ENCODE measurements around the gene NLGN1. TPM values are rescaled to one million over a fixed set of nuclear protein-coding genes. Genes with fewer than 3 reads are reported as not detected.
"Not testable (repeated sequence)": the region's sequence is repeated elsewhere in the genome, so short reads cannot be mapped to it uniquely, and the experiment has no call there.

Gene NLGN1
- total RNA-seq, 1 donor: 0.10 TPM

DNA sequence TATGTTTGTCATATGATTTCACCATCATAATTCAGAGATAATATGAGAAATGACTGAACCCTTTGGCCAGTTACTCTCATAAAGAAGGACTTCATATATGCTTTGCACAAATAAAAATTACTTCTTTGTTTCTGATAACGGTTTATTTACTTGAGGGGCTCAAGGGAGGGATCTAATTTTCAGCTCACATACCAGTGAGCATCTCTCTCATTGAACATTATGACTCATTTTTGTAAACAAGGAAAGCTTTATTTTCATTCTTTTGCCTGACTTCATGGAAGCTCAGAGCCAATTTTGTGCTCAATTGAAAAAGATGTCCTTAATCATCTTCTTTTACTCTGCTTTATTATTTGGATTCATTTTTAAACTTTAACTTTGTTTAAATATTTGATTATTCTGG, 5.8 kb downstream of the NLGN1 start:
- Histone ChIP-seq H3K9me3 (ENCODE audit: low read depth, low read length) (no peaks in the 10 kb centered on the region), H3K4me1 (ENCODE audit: insufficient read depth, low read length) (no peaks in the 10 kb centered on the region), H3K4me3 (ENCODE audit: low read length) (no peak overlapping the region), H3K27me3 (ENCODE audit: insufficient read depth, low read length) (peaks cover 23% of the 10 kb centered on the region)

DNA sequence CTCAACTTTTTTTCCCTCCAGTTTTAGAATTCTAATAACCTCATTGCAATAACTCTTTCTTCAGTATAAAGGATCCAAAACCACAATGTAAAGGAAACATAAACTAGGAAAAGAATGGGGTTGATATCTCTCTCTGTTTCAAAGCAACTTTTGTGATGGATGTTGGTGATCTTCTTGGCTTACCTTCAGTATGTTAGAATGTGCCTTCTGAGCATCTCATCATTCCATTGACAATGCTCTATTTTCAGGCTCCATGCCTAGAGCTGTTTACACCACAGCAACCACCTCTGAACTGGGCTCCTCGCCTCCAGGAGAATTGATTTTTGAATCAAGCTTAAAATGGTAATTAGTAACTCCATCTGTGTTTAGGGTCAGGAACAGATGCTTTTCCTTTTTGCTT, 6.6 kb downstream of the NLGN1 start:
- H3K4me1 ChIP-seq (ENCODE audit: insufficient read depth, low read length): no peaks in the 10 kb centered on the region
- H3K9me3 ChIP-seq (ENCODE audit: low read depth, low read length): no peaks in the 10 kb centered on the region
- no peak overlapping the region for H3K4me3 ChIP-seq (ENCODE audit: low read length)
- H3K27me3 ChIP-seq (ENCODE audit: insufficient read depth, low read length): peaks cover 15% of the 10 kb centered on the region

DNA sequence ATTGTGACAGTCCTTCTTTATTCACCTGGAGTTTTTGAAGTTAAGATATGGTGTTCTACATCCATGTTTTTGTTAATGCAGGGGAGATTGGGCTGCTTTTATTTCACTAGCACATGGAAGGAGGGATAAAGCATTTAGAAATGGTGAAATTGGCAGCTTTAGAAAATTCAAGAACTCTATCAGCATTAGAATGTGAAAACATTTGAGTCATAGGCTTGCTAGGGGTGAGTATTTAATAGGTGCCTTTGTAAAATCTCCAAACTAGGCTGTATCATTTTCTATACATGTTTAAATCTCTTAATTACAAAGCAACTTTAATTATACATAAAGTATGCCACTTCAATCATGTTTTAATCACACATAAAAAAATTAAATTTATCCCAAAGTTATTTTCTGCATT, 12.9 kb downstream of the NLGN1 start:
- no peaks in the 10 kb centered on the region for H3K4me1 ChIP-seq (ENCODE audit: insufficient read depth, low read length)
- no peak overlapping the region for H3K4me3 ChIP-seq (ENCODE audit: low read length)
- no peaks in the 10 kb centered on the region for H3K9me3 ChIP-seq (ENCODE audit: low read depth, low read length)
- H3K27me3 ChIP-seq (ENCODE audit: insufficient read depth, low read length): no peaks in the 10 kb centered on the region

DNA sequence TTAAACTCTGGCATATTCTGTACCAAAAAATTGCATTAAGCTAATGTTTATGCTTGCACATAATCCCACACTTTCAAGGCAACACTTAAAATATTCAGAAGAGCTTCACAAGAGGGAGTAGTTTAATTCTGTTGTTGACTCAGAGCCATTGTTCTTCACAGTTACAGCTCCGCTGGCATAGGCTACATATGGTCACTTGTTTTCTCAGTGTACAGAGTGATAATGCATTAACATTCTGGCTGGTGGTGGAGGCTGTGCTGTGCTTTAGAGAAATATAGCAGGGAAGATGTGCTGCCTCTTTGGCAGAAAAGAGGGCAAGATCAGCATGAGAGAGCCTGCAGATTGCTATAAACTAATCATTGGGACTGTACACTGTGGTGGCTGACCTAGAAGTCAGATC, 13.3 kb downstream of the NLGN1 start:
- Histone ChIP-seq H3K27me3 (ENCODE audit: insufficient read depth, low read length) (no peaks in the 10 kb centered on the region), H3K9me3 (ENCODE audit: low read depth, low read length) (no peaks in the 10 kb centered on the region), H3K4me1 (ENCODE audit: insufficient read depth, low read length) (no peaks in the 10 kb centered on the region), H3K4me3 (ENCODE audit: low read length) (no peak overlapping the region)

DNA sequence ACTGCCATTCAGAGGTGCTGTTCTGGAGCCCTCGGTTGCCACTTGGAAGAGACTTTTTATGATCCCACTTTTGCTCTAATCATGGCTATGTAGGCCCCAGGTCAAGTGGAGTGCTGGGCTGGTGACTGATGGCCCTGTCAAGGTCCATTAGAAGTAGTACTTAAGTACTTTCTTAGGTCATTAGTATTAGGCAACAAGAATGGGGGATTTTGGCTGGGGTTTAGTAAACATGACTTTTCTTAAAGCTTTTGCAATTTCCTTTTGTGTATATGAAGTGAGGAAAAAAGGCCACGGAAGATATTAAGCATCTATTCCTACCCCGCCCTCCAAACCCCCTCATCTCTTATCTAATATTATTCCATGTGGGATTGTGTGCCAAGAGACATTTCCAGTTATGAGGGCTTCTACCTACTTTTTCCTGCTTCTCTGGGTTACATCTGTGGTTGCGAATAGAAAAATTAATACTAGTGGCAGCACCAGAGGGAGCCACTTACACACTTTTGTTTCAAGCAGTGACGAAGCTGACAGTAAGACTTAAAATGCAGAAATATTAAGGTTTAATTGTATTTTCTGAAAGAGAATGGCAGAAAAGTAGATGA, 13.9 kb downstream of the NLGN1 start:
- no peaks in the 10 kb centered on the region for H3K9me3 ChIP-seq (ENCODE audit: low read depth, low read length)
- H3K4me3 ChIP-seq (ENCODE audit: low read length): no peak overlapping the region
- H3K4me1 ChIP-seq (ENCODE audit: insufficient read depth, low read length): no peaks in the 10 kb centered on the region
- no peaks in the 10 kb centered on the region for H3K27me3 ChIP-seq (ENCODE audit: insufficient read depth, low read length)

DNA sequence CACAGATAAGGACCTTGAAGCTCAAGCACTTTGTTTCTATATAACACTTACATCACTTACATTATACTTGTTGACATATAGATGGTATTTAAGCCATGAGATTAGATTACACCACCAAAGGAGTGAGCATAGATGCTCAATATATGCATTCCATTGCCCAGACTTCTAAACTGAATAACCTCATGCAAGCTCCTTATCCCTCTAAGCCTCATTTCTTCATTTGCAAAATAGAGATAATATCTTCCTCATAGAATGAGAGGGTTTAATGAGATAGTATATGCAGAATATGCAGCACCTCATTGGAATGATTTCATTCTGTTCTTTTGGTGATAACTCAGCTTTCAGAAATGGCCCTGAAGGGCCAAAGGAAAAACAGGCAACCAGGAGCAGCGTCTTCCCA, 18.5 kb downstream of the NLGN1 start:
- Histone ChIP-seq H3K4me1 (ENCODE audit: insufficient read depth, low read length) (no peaks in the 10 kb centered on the region), H3K9me3 (ENCODE audit: low read depth, low read length) (no peaks in the 10 kb centered on the region), H3K27me3 (ENCODE audit: insufficient read depth, low read length) (no peaks in the 10 kb centered on the region), H3K4me3 (ENCODE audit: low read length) (no peak overlapping the region)

DNA sequence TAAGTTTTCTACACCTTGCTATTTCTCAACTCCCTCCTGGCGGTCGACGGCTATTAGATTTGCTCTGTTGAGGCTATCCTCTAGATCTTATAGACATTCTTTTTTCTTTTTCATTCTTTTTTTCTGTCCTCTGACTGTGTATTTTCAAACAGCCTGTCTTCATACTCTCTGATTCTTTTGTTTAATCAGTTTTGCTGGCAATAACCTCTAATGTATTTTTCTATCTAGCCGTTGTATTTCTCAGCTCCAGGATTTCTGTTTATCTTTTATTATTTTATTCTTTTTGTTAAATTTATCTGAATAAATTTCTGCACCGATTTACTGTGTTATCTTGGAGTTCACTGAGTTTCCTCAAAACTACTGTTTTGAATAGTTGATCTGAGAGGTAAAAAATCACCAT, 31.5 kb downstream of the NLGN1 start:
- Histone ChIP-seq H3K4me1 (ENCODE audit: insufficient read depth, low read length) (no peaks in the 10 kb centered on the region), H3K9me3 (ENCODE audit: low read depth, low read length) (peaks cover 4% of the 10 kb centered on the region), H3K27me3 (ENCODE audit: insufficient read depth, low read length) (no peaks in the 10 kb centered on the region), H3K4me3 (ENCODE audit: low read length) (no peak overlapping the region)

DNA sequence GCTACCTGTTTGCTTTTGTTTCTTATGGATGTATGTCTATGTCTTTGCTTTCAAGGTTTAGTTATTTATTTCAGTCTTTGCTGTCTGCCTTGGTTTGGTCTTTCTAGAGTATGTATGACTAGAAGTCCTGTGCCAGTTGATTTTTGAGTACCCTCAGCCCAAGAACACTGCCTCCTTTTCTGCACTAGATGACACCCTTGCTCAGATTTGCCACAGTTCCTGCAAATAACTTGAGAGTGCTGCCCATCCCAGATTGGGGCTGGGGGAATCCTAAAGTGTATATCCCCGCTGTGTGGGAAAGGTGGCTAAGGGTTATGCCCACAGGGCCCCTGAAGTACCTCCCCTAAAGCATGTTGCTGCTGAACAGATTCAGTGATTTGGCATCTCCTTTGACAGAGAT, 32.0 kb downstream of the NLGN1 start:
- H3K4me1 ChIP-seq (ENCODE audit: insufficient read depth, low read length): no peaks in the 10 kb centered on the region
- no peak overlapping the region for H3K4me3 ChIP-seq (ENCODE audit: low read length)
- H3K27me3 ChIP-seq (ENCODE audit: insufficient read depth, low read length): no peaks in the 10 kb centered on the region
- peaks cover 4% of the 10 kb centered on the region for H3K9me3 ChIP-seq (ENCODE audit: low read depth, low read length)

DNA sequence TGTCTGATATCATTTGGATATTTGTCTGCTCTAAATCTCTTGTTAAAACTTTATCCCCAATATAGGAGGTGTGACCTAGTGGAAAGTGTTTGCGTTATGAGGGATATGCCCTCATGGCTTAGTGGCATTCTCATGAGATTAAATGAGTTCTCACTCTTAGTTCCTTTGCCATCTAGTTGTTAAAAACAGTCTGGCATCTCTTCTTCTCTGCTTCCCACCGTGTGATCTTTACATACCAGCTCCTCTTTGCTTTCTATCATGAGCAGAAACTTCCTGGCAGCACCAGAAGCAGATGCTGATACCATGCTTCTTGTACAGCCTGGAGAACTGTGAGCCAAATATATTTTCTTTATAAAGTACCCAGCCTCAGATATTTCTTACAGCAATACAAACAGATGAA, 33.0 kb downstream of the NLGN1 start:
- H3K4me1 ChIP-seq (ENCODE audit: insufficient read depth, low read length): no peaks in the 10 kb centered on the region
- H3K27me3 ChIP-seq (ENCODE audit: insufficient read depth, low read length): no peaks in the 10 kb centered on the region
- peaks cover 4% of the 10 kb centered on the region for H3K9me3 ChIP-seq (ENCODE audit: low read depth, low read length)
- H3K4me3 ChIP-seq (ENCODE audit: low read length): no peak overlapping the region

DNA sequence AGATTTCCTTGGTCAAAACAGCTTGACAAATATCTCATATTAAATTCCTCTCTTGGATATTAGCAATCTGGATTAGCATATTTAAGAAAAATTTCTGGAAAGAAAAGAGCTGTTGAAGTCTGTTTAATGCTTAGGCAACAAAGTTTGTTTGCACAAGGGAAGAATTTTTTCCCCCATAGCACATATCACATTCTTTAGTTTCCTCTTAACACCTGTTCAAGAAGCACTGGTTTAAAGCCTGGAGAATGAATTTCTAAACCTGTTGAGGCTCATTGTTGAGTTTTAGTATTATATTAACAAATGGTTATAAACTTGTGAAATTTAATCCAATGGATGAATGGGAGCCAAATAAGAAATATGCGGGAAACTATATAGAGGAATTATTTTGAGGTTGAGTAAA, 41.5 kb downstream of the NLGN1 start:
- Histone ChIP-seq H3K4me1 (ENCODE audit: insufficient read depth, low read length) (no peaks in the 10 kb centered on the region), H3K27me3 (ENCODE audit: insufficient read depth, low read length) (no peaks in the 10 kb centered on the region), H3K4me3 (ENCODE audit: low read length) (no peak overlapping the region)

DNA sequence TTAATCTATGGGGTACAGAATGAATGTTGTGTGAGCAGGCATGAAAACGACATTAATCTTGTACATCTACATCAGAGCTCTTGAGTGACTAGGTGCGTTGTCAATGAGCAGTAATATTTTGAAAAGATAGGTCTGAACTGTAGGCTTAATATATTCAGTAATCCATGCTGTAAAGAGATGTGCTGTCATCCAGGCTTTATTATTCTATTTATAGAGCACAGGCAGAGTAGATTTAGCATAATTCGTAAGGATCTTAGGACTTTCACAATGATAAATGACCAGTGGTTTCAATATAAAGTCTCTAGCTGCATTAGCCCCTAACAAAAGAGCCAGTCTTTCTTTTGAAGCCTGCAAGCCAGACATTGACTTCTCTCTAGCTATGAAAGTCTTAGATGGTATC, 43.0 kb downstream of the NLGN1 start:
- H3K9me3 ChIP-seq (ENCODE audit: low read depth, low read length): no peaks in the 10 kb centered on the region
- H3K4me3 ChIP-seq (ENCODE audit: low read length): no peak overlapping the region

More for the DNA sequence above, 41.5 kb downstream of the NLGN1 start:
- H3K9me3 ChIP-seq (ENCODE audit: low read depth, low read length): no peaks in the 10 kb centered on the region

DNA sequence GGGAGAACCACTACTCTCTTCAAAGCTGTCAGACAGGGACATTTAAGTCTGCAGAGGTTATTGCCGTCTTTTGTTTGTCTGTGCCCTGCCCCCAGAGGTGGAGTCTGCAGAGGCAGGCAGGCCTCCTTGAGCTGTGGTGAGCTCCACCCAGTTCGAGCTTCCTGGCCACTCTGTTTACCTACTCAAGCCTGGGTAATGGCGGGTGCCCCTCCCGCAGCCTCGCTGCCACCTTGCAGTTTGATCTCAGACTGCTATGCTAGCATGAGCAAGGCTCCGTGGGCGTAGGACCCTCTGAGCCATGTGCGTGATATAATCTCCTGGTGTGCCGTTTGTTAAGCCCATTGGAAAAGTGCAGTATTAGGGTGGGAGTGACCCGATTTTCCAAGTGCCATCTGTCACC, 54.0 kb downstream of the NLGN1 start:
- H3K27me3 ChIP-seq (ENCODE audit: insufficient read depth, low read length); H3K4me1 ChIP-seq (ENCODE audit: insufficient read depth, low read length); H3K9me3 ChIP-seq (ENCODE audit: low read depth, low read length); H3K4me3 ChIP-seq (ENCODE audit: low read length): not testable (repeated sequence)

More for the DNA sequence above, 43.0 kb downstream of the NLGN1 start:
- Histone ChIP-seq H3K4me1 (ENCODE audit: insufficient read depth, low read length) (no peaks in the 10 kb centered on the region), H3K27me3 (ENCODE audit: insufficient read depth, low read length) (no peaks in the 10 kb centered on the region)

DNA sequence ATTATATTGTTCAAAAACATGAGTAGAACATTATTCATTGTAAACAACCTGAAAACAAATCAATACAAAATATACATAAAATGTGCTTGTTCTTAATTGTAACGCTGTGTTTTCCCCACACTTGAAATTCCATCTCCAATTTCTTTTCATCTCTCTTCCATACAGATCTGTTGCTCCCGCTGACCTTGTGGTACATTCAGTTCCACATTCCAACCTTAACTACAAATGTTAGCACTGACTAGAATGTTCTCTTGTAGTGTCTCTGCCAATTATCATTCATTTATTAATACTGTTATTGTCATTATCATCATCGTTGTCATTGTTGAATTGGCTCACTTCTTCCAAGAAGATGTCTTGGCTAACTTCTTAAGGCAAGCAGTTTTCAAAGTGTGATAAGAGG, 65.7 kb downstream of the NLGN1 start:
- no peaks in the 10 kb centered on the region for H3K4me1 ChIP-seq (ENCODE audit: insufficient read depth, low read length)
- no peaks in the 10 kb centered on the region for H3K27me3 ChIP-seq (ENCODE audit: insufficient read depth, low read length)
- H3K9me3 ChIP-seq (ENCODE audit: low read depth, low read length): peaks cover 12% of the 10 kb centered on the region
- no peak overlapping the region for H3K4me3 ChIP-seq (ENCODE audit: low read length)

DNA sequence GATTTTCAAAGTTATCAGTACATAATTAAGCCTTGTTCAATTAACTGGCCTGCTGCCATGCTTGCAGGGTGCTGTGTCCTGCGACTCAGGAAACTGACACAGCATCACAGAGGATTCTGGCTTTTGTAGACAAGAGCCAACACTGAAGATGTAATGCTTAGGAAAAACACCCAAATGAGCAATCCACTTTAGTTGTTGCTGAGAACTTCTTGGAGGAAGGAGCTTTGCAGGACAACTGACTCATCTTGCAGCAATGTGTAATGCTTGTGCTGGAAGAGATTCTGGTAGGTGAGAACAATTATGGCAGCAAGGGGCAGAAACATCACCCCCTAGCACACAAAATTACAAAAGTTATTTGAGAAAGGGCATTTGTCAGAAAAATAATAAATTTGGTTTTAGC, 67.6 kb downstream of the NLGN1 start:
- no peaks in the 10 kb centered on the region for H3K4me1 ChIP-seq (ENCODE audit: insufficient read depth, low read length)
- no peaks in the 10 kb centered on the region for H3K27me3 ChIP-seq (ENCODE audit: insufficient read depth, low read length)
- peaks cover 12% of the 10 kb centered on the region for H3K9me3 ChIP-seq (ENCODE audit: low read depth, low read length)
- H3K4me3 ChIP-seq (ENCODE audit: low read length): no peak overlapping the region

DNA sequence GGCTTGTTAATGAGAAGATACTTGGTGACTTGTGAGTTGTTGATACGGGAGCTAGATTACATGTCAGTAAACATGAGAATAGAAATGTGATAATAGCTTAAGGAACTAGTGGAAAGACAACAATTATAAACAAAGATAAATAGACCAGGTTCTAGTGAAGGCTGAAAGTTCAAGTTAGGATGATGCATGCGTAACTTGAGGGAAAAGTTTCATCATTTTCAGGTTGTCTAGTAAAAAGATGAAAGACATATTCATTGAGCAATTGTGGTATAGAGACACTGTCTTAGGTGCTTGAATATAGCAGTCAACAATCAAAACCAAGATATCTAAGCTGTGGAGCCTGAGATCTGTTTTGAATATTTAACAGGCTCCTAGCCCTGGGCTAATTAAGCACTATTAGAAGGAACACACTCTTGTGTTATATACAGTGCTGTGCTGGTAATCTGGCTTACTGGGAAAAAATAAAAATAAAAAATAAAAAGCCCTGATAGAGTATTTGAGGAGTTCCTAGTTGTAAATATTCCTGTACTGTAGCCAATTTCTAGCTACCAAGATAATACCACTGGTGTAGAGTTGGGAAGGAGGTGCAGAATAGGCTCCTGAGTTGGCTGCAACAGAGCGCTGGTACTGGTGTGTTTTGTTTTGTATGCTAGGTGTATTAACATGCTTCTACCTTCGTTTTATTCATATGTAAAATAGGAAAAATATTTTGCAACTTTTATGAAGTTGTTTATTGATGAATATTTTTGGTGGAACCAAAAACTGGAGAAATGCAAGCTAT, 68.5 kb downstream of the NLGN1 start:
- Histone ChIP-seq H3K9me3 (ENCODE audit: low read depth, low read length) (peaks cover 7% of the 10 kb centered on the region), H3K4me3 (ENCODE audit: low read length) (no peak overlapping the region), H3K4me1 (ENCODE audit: insufficient read depth, low read length) (no peaks in the 10 kb centered on the region), H3K27me3 (ENCODE audit: insufficient read depth, low read length) (no peaks in the 10 kb centered on the region)

DNA sequence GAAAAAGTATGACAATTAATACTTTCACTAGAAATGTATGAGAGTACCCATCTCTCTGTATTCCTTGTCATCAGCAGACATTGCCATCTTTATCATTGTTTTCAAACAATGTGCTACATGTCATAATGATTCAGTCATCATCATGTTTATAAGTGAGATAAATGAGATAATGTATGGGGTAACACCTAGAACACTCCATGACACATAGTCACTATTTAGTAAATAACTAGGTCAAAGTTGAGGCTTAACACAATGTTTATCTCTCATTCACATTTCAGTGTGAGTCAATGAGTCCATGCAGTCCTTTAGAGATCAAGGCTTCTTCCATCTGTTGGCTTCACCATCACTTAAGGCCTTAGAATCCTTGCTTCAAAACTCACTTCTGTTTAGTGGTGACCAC, 70.0 kb downstream of the NLGN1 start:
- no peaks in the 10 kb centered on the region for H3K27me3 ChIP-seq (ENCODE audit: insufficient read depth, low read length)
- peaks cover 6% of the 10 kb centered on the region for H3K9me3 ChIP-seq (ENCODE audit: low read depth, low read length)
- no peak overlapping the region for H3K4me3 ChIP-seq (ENCODE audit: low read length)
- H3K4me1 ChIP-seq (ENCODE audit: insufficient read depth, low read length): no peaks in the 10 kb centered on the region
